ENCODE results near the gene FAM118A. TPM values are rescaled to one million over a fixed set of nuclear protein-coding genes. Genes with fewer than 3 reads are reported as not detected.

FAM118A gene
- total and polyA plus RNA-seq, 12 donors, result 10.2 to 35.7 (median 16.3) TPM

GRCh38 chr22:45302751-45303150, 7.0 kb upstream of the FAM118A start:
- no peak for ATAC-seq
- no peak for TF ChIP-seq CTCF (IDR thresholded peaks at IDR 0.05)

DNA sequence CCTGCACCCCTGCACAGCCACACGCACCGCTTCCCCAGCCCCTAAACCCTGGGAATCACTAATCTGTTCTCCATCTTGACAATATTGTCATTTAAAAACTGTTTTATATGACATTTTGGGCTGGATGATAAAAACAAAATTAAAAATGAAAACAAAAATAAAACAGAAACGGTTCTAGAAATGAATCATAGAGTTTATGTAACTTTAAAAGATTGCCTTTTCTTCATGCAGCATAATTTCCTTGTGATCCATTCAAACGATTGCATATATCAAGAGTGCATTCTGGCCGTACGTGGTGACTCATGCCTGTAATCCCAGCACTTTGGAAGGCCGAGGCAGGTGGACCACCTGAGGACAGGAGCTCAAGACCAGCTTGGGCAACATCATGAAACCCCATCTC, 6.6 kb upstream of the FAM118A start:
- TF ChIP-seq CTCF (IDR thresholded peaks at IDR 0.05), result no peak
- H3K4me1 ChIP-seq, result no peaks in the 10 kb centered on the region
- H3K9me3 ChIP-seq, result no peaks in the 10 kb centered on the region
- H3K27ac ChIP-seq, result no peak overlapping the region
- ATAC-seq (no peak), DNase-seq (no peak)
- no peaks in the 10 kb centered on the region for H3K36me3 ChIP-seq
- intact Hi-C loops (cut with DNase I), result no loop called here
- no peaks in the 10 kb centered on the region for H3K27me3 ChIP-seq
- 83 to 87% methylated on average over 7 of the region's 7 CpGs for WGBS, 2 donors
- no peak overlapping the region for H3K4me3 ChIP-seq

More at GRCh38 chr22:45302751-45303150, 7.0 kb upstream of the FAM118A start:
- intact Hi-C loops (cut with DNase I), result no loop called here
- no peaks in the 10 kb centered on the region for H3K9me3 ChIP-seq
- no peak for DNase-seq
- H3K27me3 ChIP-seq, result no peaks in the 10 kb centered on the region
- no peak overlapping the region for H3K4me3 ChIP-seq
- no peaks in the 10 kb centered on the region for H3K36me3 ChIP-seq
- no peaks in the 10 kb centered on the region for H3K4me1 ChIP-seq
- no peak overlapping the region for H3K27ac ChIP-seq
- 74 to 79% methylated on average over 8 of the region's 8 CpGs for WGBS, 2 donors

- Histone ChIP-seq H3K4me3 (no peak overlapping the region), H3K27me3 (no peaks in the 10 kb centered on the region), H3K9me3 (no peaks in the 10 kb centered on the region), H3K36me3 (no peaks in the 10 kb centered on the region), H3K4me1 (peaks cover 0 to 10% (median 5%) of the 10 kb centered on the region in 9 donors), H3K27ac (no peak overlapping the region)
- 83 to 91% methylated on average over 6 of the region's 6 CpGs for WGBS, 2 donors
- intact Hi-C loops (cut with DNase I), result loop anchor here in 3 of 10 donors (5.0 kb wide), 1 partner anchor 33 kb away; no protein-coding TSS in a partner anchor
- DNase-seq (no peak), ATAC-seq (no peak)
- TF ChIP-seq CTCF (IDR thresholded peaks at IDR 0.05), result no peak
These were observed 4.8 kb upstream of the FAM118A start for GRCh38 chr22:45304971-45305370.

DNA sequence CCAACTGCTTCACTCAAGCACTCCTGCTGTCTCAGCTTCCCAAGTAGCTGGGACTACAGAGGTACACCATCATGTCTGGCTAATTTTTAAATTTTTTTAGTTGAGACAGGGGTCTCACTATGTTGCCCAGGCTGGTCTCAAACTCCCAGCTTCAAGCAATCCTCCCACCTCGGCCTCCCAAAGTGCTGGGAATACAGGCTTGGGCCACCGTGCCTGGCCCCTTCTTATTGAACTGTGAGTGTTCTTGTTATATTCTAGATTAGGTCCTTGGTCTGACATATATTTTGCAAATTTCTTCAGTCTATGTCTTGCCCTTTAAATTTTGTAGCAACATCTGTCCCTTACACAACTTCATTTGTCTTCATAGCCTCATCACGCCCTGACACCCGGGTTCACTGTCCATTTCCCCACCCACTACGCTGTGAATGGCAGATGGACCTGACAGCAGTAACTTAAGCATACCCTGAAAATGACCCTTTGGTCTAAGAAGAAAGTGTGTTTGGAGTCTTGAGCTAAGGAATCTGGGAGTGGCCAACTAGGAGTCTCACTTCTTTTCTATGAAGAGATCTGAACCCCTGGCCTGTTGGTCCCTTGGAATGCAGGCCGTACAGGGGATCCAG, 4.2 kb upstream of the FAM118A start:
- no peak for ATAC-seq
- H3K9me3 ChIP-seq, result no peaks in the 10 kb centered on the region
- H3K36me3 ChIP-seq, result no peaks in the 10 kb centered on the region
- H3K27me3 ChIP-seq, result no peaks in the 10 kb centered on the region
- intact Hi-C loops (cut with DNase I), result loop anchor here in 3 of 10 donors (5.0 kb wide), 1 partner anchor 33 kb away; no protein-coding TSS in a partner anchor
- no peak overlapping the region for H3K4me3 ChIP-seq
- H3K27ac ChIP-seq, result no peak overlapping the region
- no peak for DNase-seq
- WGBS, 2 donors, result 77 to 80% methylated on average over 6 of the region's 6 CpGs
- H3K4me1 ChIP-seq, result peaks cover 0 to 13% (median 6%) of the 10 kb centered on the region in 9 donors
- no peak for TF ChIP-seq CTCF (IDR thresholded peaks at IDR 0.05)

All from heart right ventricle (tissue), 16 donors.